HEK293 (cell line): ENCODE data around the gene FAM89B.

ENCODE experiments used
- HOXC10 ChIP-seq: sonication (generic); formaldehyde crosslinking; IDR thresholded peaks from 2 replicates; pipeline ENCODE4 v1.8.1; 2023; ENCODE audit warnings: mild to moderate bottlenecking, missing genetic modification reagents
- KLF9 ChIP-seq: fragments of 450-650 bp; formaldehyde crosslinking; IDR thresholded peaks from 2 replicates; pipeline ENCODE4 v1.5.1; 2016; ENCODE audit warnings: missing biosample characterization, missing genetic modification characterization, low read depth
- MYNN ChIP-seq: fragments of 450-650 bp; formaldehyde crosslinking; IDR thresholded peaks from 2 replicates; pipeline ENCODE4 v1.5.1; 2016; ENCODE audit warnings: missing biosample characterization, missing genetic modification characterization, borderline replicate concordance
- PRDM6 ChIP-seq: fragments of 450-650 bp; formaldehyde crosslinking; IDR thresholded peaks from 2 replicates; pipeline ENCODE4 v1.5.1; 2017; ENCODE audit warnings: missing biosample characterization, missing genetic modification characterization
- REST ChIP-seq: fragments of 450-650 bp; formaldehyde crosslinking; IDR thresholded peaks from 2 replicates; pipeline ENCODE4 v1.5.1; 2016; ENCODE audit warnings: missing biosample characterization, missing genetic modification characterization
- SETDB1 ChIP-seq: IDR thresholded peaks from one replicate; pipeline ENCODE4 v1.6.1; 2017; ENCODE audit warnings: mild to moderate bottlenecking, low read length, moderate library complexity, mixed read lengths; ENCODE audit not compliant: insufficient read length
- TCF7L2 ChIP-seq: IDR thresholded peaks from 2 replicates; pipeline ENCODE4 v1.6.1; 2011; ENCODE audit warnings: low read depth, mild to moderate bottlenecking, inconsistent platforms, low read length, moderate library complexity, borderline replicate concordance
- WT1 ChIP-seq: fragments of 450-650 bp; formaldehyde crosslinking; IDR thresholded peaks from 2 replicates; pipeline ENCODE4 v1.5.1; 2016; ENCODE audit warnings: missing biosample characterization, missing genetic modification characterization
- ZBTB20 ChIP-seq: fragments of 450-650 bp; formaldehyde crosslinking; IDR thresholded peaks from 2 replicates; pipeline ENCODE4 v1.5.1; 2016; ENCODE audit warnings: missing biosample characterization, missing genetic modification characterization
- ZBTB6 ChIP-seq: fragments of 450-650 bp; formaldehyde crosslinking; IDR thresholded peaks from 2 replicates; pipeline ENCODE4 v1.5.1; 2017; ENCODE audit warnings: missing biosample characterization, missing genetic modification characterization
- ZFP37 ChIP-seq: fragments of 450-650 bp; formaldehyde crosslinking; IDR thresholded peaks from 2 replicates; pipeline ENCODE4 v1.5.1; 2016; ENCODE audit warnings: missing biosample characterization, missing genetic modification characterization
- ZFP41 ChIP-seq: fragments of 450-650 bp; formaldehyde crosslinking; IDR thresholded peaks from 2 replicates; pipeline ENCODE4 v1.5.1; 2016; ENCODE audit warnings: missing biosample characterization, missing genetic modification characterization, borderline replicate concordance
- ZNF16 ChIP-seq: fragments of 450-650 bp; formaldehyde crosslinking; IDR thresholded peaks from 2 replicates; pipeline ENCODE4 v1.5.1; 2016; ENCODE audit warnings: low read depth, missing biosample characterization, missing genetic modification characterization
- ZNF175 ChIP-seq: fragments of 450-650 bp; formaldehyde crosslinking; IDR thresholded peaks from 2 replicates; pipeline ENCODE4 v1.5.1; 2016; ENCODE audit warnings: missing biosample characterization, missing genetic modification characterization
- ZNF221 ChIP-seq: fragments of 450-650 bp; formaldehyde crosslinking; IDR thresholded peaks from 2 replicates; pipeline ENCODE4 v1.5.1; 2017; ENCODE audit warnings: missing biosample characterization, missing genetic modification characterization, borderline replicate concordance
- ZNF274 ChIP-seq, 2 experiments: fragments of 200-500 bp in 1 of 2; fragments of 450-650 bp in 1 of 2; sonication (Bioruptor generic) in 1 of 2; formaldehyde crosslinking in 1 of 2; IDR thresholded peaks; 2 replicates each; pipeline versions ENCODE4 v1.5.1 to v1.6.1; 2014 to 2016; ENCODE audit warnings: borderline replicate concordance in 1 of 2, inconsistent platforms in 1 of 2, low read length in 1 of 2, missing biosample characterization in 1 of 2, missing genetic modification characterization in 1 of 2
- ZNF280C ChIP-seq: fragments of 450-650 bp; formaldehyde crosslinking; IDR thresholded peaks from 2 replicates; pipeline ENCODE4 v1.5.1; 2016; ENCODE audit warnings: missing biosample characterization, missing genetic modification characterization
- ZNF37A ChIP-seq: fragments of 450-650 bp; IDR thresholded peaks from 2 replicates; pipeline ENCODE4 v1.5.1; 2018; ENCODE audit warnings: missing biosample characterization, missing genetic modification characterization
- ZNF473 ChIP-seq: fragments of 450-650 bp; formaldehyde crosslinking; IDR thresholded peaks from 2 replicates; pipeline ENCODE4 v1.5.1; 2017; ENCODE audit warnings: missing biosample characterization, missing genetic modification characterization
- ZNF548 ChIP-seq: fragments of 450-650 bp; formaldehyde crosslinking; IDR thresholded peaks from 2 replicates; pipeline ENCODE4 v1.5.1; 2016; ENCODE audit warnings: missing biosample characterization, missing genetic modification characterization
- ZNF555 ChIP-seq: fragments of 450-650 bp; formaldehyde crosslinking; conservative IDR thresholded peaks from 2 replicates; pipeline ENCODE4 v1.5.1; 2017; ENCODE audit warnings: missing biosample characterization, mild to moderate bottlenecking, missing genetic modification characterization, inconsistent platforms
- ZNF560 ChIP-seq: fragments of 450-650 bp; formaldehyde crosslinking; IDR thresholded peaks from 2 replicates; pipeline ENCODE4 v1.5.1; 2017; ENCODE audit warnings: missing biosample characterization, missing genetic modification characterization, borderline replicate concordance
- ZNF596 ChIP-seq: fragments of 450-650 bp; IDR thresholded peaks from 2 replicates; pipeline ENCODE4 v1.5.0; 2018; ENCODE audit warnings: missing biosample characterization, mild to moderate bottlenecking, missing genetic modification characterization, moderate library complexity
- ZNF610 ChIP-seq: fragments of 450-650 bp; formaldehyde crosslinking; IDR thresholded peaks from 2 replicates; pipeline ENCODE4 v1.5.1; 2016; ENCODE audit warnings: missing biosample characterization, missing genetic modification characterization, borderline replicate concordance
- ZNF624 ChIP-seq: fragments of 450-650 bp; formaldehyde crosslinking; IDR thresholded peaks from 2 replicates; pipeline ENCODE4 v1.5.1; 2017; ENCODE audit warnings: missing biosample characterization, missing genetic modification characterization
- ZNF670 ChIP-seq: fragments of 450-650 bp; formaldehyde crosslinking; IDR thresholded peaks from 2 replicates; pipeline ENCODE4 v1.5.1; 2016; ENCODE audit warnings: missing biosample characterization, missing genetic modification characterization, low read depth
- ZNF704 ChIP-seq: fragments of 450-650 bp; formaldehyde crosslinking; IDR thresholded peaks from 2 replicates; pipeline ENCODE4 v1.5.1; 2016; ENCODE audit warnings: missing biosample characterization, missing genetic modification characterization
- ZNF792 ChIP-seq: fragments of 450-650 bp; formaldehyde crosslinking; IDR thresholded peaks from 2 replicates; pipeline ENCODE4 v1.5.1; 2016; ENCODE audit warnings: missing biosample characterization, missing genetic modification characterization
- ZSCAN16 ChIP-seq: fragments of 450-650 bp; formaldehyde crosslinking; IDR thresholded peaks from 2 replicates; pipeline ENCODE4 v1.5.1; 2016; ENCODE audit warnings: missing biosample characterization, missing genetic modification characterization
- ZXDB ChIP-seq: fragments of 450-650 bp; formaldehyde crosslinking; IDR thresholded peaks from 2 replicates; pipeline ENCODE4 v1.5.1; 2016; ENCODE audit warnings: missing biosample characterization, missing genetic modification characterization

FAM89B gene

GRCh38 chr11:65558002-65558929 lies 14.1 kb upstream of the FAM89B start, which contains the start of gene LTBP3 (continued):
- TF ChIP-seq ZNF704 (tag by site-specific recombination) (no peak), ZNF16 (tag by site-specific recombination) (no peak), ZNF555 (tag by site-specific recombination) (no peak), TCF7L2 (no peak), ZNF610 (0 out of 2 replicates have a peak, but pooled peaks have one; percentile 7), ZNF37A (no peak), ZNF548 (no peak), ZNF280C (tag by site-specific recombination) (no peak), ZNF274 (IDR thresholded peaks at IDR 0.05; ENCODE audit: low read length) (no peak), ZNF274 (tag by site-specific recombination; IDR thresholded peaks at IDR 0.05; ENCODE audit: borderline replicate concordance) (no peak), WT1 (tag by site-specific recombination) (no peak), ZNF473 (tag by site-specific recombination) (no peak), ZNF596 (tag by site-specific recombination) (no peak), ZNF221 (tag by site-specific recombination) (no peak), HOXC10 (no peak), PRDM6 (tag by site-specific recombination) (no peak), ZNF792 (tag by site-specific recombination) (no peak), REST (tag by site-specific recombination) (0 out of 2 replicates have a peak, but pooled peaks have one; percentile 11), MYNN (tag by site-specific recombination) (no peak), ZFP41 (tag by site-specific recombination) (no peak), ZNF670 (tag by site-specific recombination) (no peak), ZBTB6 (no peak), ZSCAN16 (tag by site-specific recombination) (no peak), ZFP37 (tag by site-specific recombination) (no peak), ZBTB20 (tag by site-specific recombination) (no peak), ZXDB (tag by site-specific recombination) (no peak), ZNF175 (tag by site-specific recombination) (no peak), SETDB1 (no peak), ZNF624 (tag by site-specific recombination) (no peak), ZNF560 (tag by site-specific recombination) (no peak), KLF9 (tag by site-specific recombination) (no peak)
